B cell (primary cell): ENCODE data around the gene PAPPA. TPM values are rescaled to one million over a fixed set of nuclear protein-coding genes. Genes with fewer than 3 reads are reported as not detected.

ENCODE experiments used
- ATAC-seq: fragments of 200-7000 bp; cut with Tn5 transposase; one replicate; pipeline ENCODE4 v1.10.0; 2021; ENCODE audit warnings: low read depth, mild to moderate bottlenecking, moderate number of reproducible peaks, moderate library complexity
- CTCF ChIA-PET: fragments of 350-600 bp; sonication (Branson Sonifier 250); formaldehyde crosslinking; loops from one replicate; lab custom pipeline; 2021; ENCODE audit warnings: antibody characterized with exemption, inconsistent platforms; lab: Charles Lee
- POLR2A ChIA-PET: fragments of 350-600 bp; sonication (Branson Sonifier 250); formaldehyde crosslinking; loops from one replicate; lab custom pipeline; 2021; ENCODE audit warnings: antibody characterized with exemption; lab: Charles Lee
- DNase-seq: peaks from one replicate; pipeline ENCODE4 v3.0.0; 2013
- H2AFZ ChIP-seq: 2 replicates; pipeline ENCODE4 v1.6.1; 2012; ENCODE audit warnings: mild to moderate bottlenecking, low read depth, low read length; ENCODE audit not compliant: insufficient read depth, poor library complexity, severe bottlenecking
- H3K27ac ChIP-seq, 2 donors: 1 replicate in 1 of 2; 2 replicates in 1 of 2; pipeline ENCODE4 v1.5.1; 2012 to 2013; ENCODE audit warnings: low read length in 2 of 2, mild to moderate bottlenecking in 2 of 2, moderate library complexity in 1 of 2
- H3K27me3 ChIP-seq, 4 experiments: fragments of 200-600 bp in 1 of 4; sonication (generic) in 1 of 4; replicated peaks in 1 of 4; 1 replicate in 2 of 4; 2 replicates in 2 of 4; pipeline versions ENCODE4 v1.6.1 to v1.7.0; 2013 to 2016; ENCODE audit warnings: low read length in 3 of 4, mild to moderate bottlenecking in 2 of 4, mixed read lengths in 1 of 4, moderate library complexity in 1 of 4; ENCODE audit not compliant: insufficient read depth in 4 of 4, control insufficient read depth in 3 of 4; ENCODE audit errors: control extremely low read depth in 1 of 4
- H3K36me3 ChIP-seq, 2 experiments: replicated peaks in 1 of 2; 1 replicate in 1 of 2; 2 replicates in 1 of 2; pipeline versions ENCODE4 v1.6.1 to v1.7.1; 2013; ENCODE audit warnings: low read length in 1 of 2; ENCODE audit not compliant: insufficient read depth in 2 of 2, control insufficient read depth in 1 of 2; ENCODE audit errors: control extremely low read depth in 1 of 2, extremely low read depth in 1 of 2
- H3K4me1 ChIP-seq, 2 donors: fragments of 200-600 bp in 1 of 2; sonication (generic) in 1 of 2; 1 replicate in 1 of 2; 2 replicates in 1 of 2; pipeline versions ENCODE4 v1.5.1 to v1.6.1; 2013 to 2017; ENCODE audit warnings: low read length in 2 of 2; ENCODE audit not compliant: control insufficient read depth in 2 of 2, insufficient read depth in 2 of 2
- H3K4me2 ChIP-seq: replicated peaks from 2 replicates; pipeline ENCODE3; 2012; ENCODE audit warnings: mild to moderate bottlenecking, low read depth, low read length; ENCODE audit not compliant: poor library complexity, severe bottlenecking
- H3K4me3 ChIP-seq, 5 experiments: fragments of 200-600 bp in 1 of 5; sonication (generic) in 1 of 5; 1 replicate in 3 of 5; 2 replicates in 2 of 5; pipeline versions ENCODE4 v1.5.1 to v1.7.0; 2011 to 2016; ENCODE audit warnings: low read length in 4 of 5, mild to moderate bottlenecking in 4 of 5, low read depth in 2 of 5, control low read depth in 1 of 5, moderate library complexity in 1 of 5; ENCODE audit not compliant: insufficient read depth in 1 of 5; ENCODE audit errors: control extremely low read depth in 1 of 5, extremely low read depth in 1 of 5
- H3K79me2 ChIP-seq: fragments of 200-600 bp; sonication (generic); one replicate; pipeline ENCODE4 v1.6.0; 2016; ENCODE audit warnings: low read length; ENCODE audit not compliant: control insufficient read depth, insufficient read depth
- H3K9ac ChIP-seq: fragments of 200-600 bp; sonication (generic); 2 replicates; pipeline ENCODE4 v1.6.1; 2017; ENCODE audit warnings: mild to moderate bottlenecking, low read length, moderate library complexity
- H3K9me3 ChIP-seq, 3 donors: one replicate each; pipeline versions ENCODE4 v1.6.1 to v1.7.1; 2013; ENCODE audit warnings: low read length in 2 of 3; ENCODE audit not compliant: control insufficient read depth in 2 of 3, insufficient read depth in 1 of 3; ENCODE audit errors: control extremely low read depth in 1 of 3
- H4K20me1 ChIP-seq: 2 replicates; pipeline ENCODE4 v1.6.0; 2012; ENCODE audit warnings: mild to moderate bottlenecking, low read length; ENCODE audit not compliant: insufficient read depth, control insufficient read depth, poor library complexity, severe bottlenecking
- H3K27ac Mint-ChIP-seq: one replicate; pipeline ENCODE4 v1.8.0; 2021; ENCODE audit warnings: mixed read lengths
- H3K27me3 Mint-ChIP-seq: one replicate; pipeline ENCODE4 v1.8.0; 2021; ENCODE audit warnings: mixed read lengths
- H3K4me1 Mint-ChIP-seq: one replicate; pipeline ENCODE4 v1.8.0; 2021; ENCODE audit warnings: mixed read lengths
- H3K4me3 Mint-ChIP-seq: one replicate; pipeline ENCODE4 v1.8.0; 2021; ENCODE audit warnings: mixed read lengths
- H3K9me3 Mint-ChIP-seq: one replicate; pipeline ENCODE4 v1.8.0; 2022; ENCODE audit warnings: mixed read lengths; ENCODE audit not compliant: insufficient read depth
- EZH2 ChIP-seq: IDR thresholded peaks from 2 replicates; pipeline ENCODE4 v1.6.1; 2012; ENCODE audit warnings: borderline replicate concordance, low read depth, mild to moderate bottlenecking, moderate library complexity, low read length; ENCODE audit not compliant: insufficient read depth, poor library complexity, severe bottlenecking
- WGBS: methylation state at CpG from one replicate; pipeline ENCODE4 v1.1.5; 2013; ENCODE audit warnings: missing lambda C conversion rate; ENCODE audit not compliant: insufficient coverage; 5-methylcytosine and 5-hydroxymethylcytosine counted together
- intact Hi-C: fragments of 100-400 bp; cut with micrococcal nuclease; formaldehyde crosslinking; loops from one replicate; pipeline ENCODE4 v1.10.0; 2022
- polyA plus RNA-seq: library from polyadenylated mRNA; depleted of rRNA; stranded (reverse); fragments of >200 nt; gene quantifications from 2 replicates; pipeline ENCODE4 v1.2.3, GENCODE V29; 2012
- total RNA-seq, 2 donors: library from RNA; stranded (reverse); fragments of 120-200 nt in 1 of 2; gene quantifications; 1 replicate in 1 of 2; 2 replicates in 1 of 2; pipeline versions ENCODE4 v1.2.3 to v1.2.4, GENCODE V29; 2013 to 2022
- TF ChIP-seq, protein P1 (sequence below): fragments of 200-600 bp; IDR thresholded peaks from one replicate; pipeline ENCODE4 v1.8.0; 2022; ENCODE audit warnings: antibody characterized with exemption, mild to moderate bottlenecking

PAPPA gene
- total and polyA plus RNA-seq, 2 donors (not counting 1 experiment from before 2014, with no cell fraction given), result not detected

- H3K4me1 Mint-ChIP-seq, result no peaks in the 10 kb centered on the region
- no peak overlapping the region for H3K4me3 ChIP-seq
- H3K9ac ChIP-seq, result no peak overlapping the region
- H3K27ac ChIP-seq, result no peak overlapping the region
- no peak overlapping the region for H3K27ac Mint-ChIP-seq
- H2AFZ ChIP-seq, result no peak overlapping the region
- H3K27me3 ChIP-seq, result no peaks in the 10 kb centered on the region
- no peaks in the 10 kb centered on the region for H3K4me1 ChIP-seq
- WGBS, result 100% methylated on average over 2 of the region's 5 CpGs
- intact Hi-C loops, result no loop called here
- ChIA-PET POLR2A (no interaction called here), CTCF (interaction anchor here (0.9 kb wide), 1 partner anchor 12 kb away, joined by 5 read pairs; no protein-coding TSS in a partner anchor)
- ATAC-seq (no peak), DNase-seq (no peak)
- no peaks in the 10 kb centered on the region for H3K36me3 ChIP-seq
- no peaks in the 10 kb centered on the region for H3K27me3 Mint-ChIP-seq
- H3K79me2 ChIP-seq, result no peaks in the 10 kb centered on the region
- no peaks in the 10 kb centered on the region for H3K9me3 Mint-ChIP-seq
- H3K4me2 ChIP-seq, result no peak overlapping the region
- peaks cover 0 to 3% (median 0%) of the 10 kb centered on the region in 3 donors for H3K9me3 ChIP-seq
- TF ChIP-seq, protein P1, sequence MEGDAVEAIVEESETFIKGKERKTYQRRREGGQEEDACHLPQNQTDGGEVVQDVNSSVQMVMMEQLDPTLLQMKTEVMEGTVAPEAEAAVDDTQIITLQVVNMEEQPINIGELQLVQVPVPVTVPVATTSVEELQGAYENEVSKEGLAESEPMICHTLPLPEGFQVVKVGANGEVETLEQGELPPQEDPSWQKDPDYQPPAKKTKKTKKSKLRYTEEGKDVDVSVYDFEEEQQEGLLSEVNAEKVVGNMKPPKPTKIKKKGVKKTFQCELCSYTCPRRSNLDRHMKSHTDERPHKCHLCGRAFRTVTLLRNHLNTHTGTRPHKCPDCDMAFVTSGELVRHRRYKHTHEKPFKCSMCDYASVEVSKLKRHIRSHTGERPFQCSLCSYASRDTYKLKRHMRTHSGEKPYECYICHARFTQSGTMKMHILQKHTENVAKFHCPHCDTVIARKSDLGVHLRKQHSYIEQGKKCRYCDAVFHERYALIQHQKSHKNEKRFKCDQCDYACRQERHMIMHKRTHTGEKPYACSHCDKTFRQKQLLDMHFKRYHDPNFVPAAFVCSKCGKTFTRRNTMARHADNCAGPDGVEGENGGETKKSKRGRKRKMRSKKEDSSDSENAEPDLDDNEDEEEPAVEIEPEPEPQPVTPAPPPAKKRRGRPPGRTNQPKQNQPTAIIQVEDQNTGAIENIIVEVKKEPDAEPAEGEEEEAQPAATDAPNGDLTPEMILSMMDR, result no peak
- no peak for TF ChIP-seq EZH2
- H4K20me1 ChIP-seq, result no peaks in the 10 kb centered on the region
- no peak overlapping the region for H3K4me3 Mint-ChIP-seq
These were observed 268.8 kb downstream of the PAPPA start for GRCh38 chr9:116422119-116422979.

DNA sequence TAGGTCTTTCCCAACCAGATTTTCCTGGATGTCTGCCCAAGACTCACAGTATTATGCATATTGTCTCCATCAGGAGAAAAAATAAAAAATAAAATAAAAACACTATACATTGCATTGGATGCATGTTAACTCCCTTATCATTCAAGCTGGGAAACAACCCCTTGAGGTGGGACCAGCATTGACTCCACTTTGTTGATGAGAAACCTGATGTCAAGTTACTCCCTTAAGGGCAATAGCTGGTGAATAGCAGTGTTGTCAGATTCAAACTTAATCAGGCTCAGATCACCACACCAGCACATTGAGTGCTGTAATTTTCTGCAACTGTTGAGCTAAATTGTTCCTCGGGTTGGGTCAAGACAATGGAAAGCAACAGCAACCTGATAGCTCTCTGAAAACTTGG is 269.6 kb downstream of the PAPPA start:
- Mint-ChIP-seq H3K27ac (no peak overlapping the region), H3K4me1 (no peaks in the 10 kb centered on the region), H3K27me3 (no peaks in the 10 kb centered on the region), H3K9me3 (no peaks in the 10 kb centered on the region), H3K4me3 (no peak overlapping the region)
- H3K79me2 ChIP-seq, result no peaks in the 10 kb centered on the region
- DNase-seq (no peak), ATAC-seq (no peak)
- no peak overlapping the region for H3K4me2 ChIP-seq
- POLR2A ChIA-PET, result no interaction called here
- intact Hi-C loops, result no loop called here
- no peak overlapping the region for H3K27ac ChIP-seq
- no peaks in the 10 kb centered on the region for H3K27me3 ChIP-seq
- H2AFZ ChIP-seq, result no peak overlapping the region
- no peaks in the 10 kb centered on the region for H3K36me3 ChIP-seq
- H3K4me1 ChIP-seq, result no peaks in the 10 kb centered on the region
- TF ChIP-seq, protein P1, result no peak
- no peak for TF ChIP-seq EZH2
- no peak overlapping the region for H3K4me3 ChIP-seq
- WGBS, result no CpG with 5 or more reads among the region's 1 CpG
- H3K9ac ChIP-seq, result no peak overlapping the region
- no peaks in the 10 kb centered on the region for H4K20me1 ChIP-seq
- CTCF ChIA-PET, result interaction anchor here (0.9 kb wide), 1 partner anchor 13 kb away, joined by 5 read pairs; no protein-coding TSS in a partner anchor
- peaks cover 0 to 3% (median 0%) of the 10 kb centered on the region in 3 donors for H3K9me3 ChIP-seq
